ENCODE results near the gene ARHGAP40. TPM values are rescaled to one million over a fixed set of nuclear protein-coding genes. Genes with fewer than 3 reads are reported as not detected.
A peak's percentile ranks its signal among the peaks of the same experiment; 100 is the strongest.

The ARHGAP40 gene
- total and polyA plus RNA-seq, 9 of the 15 experiments (the other 6 are each of a cell fraction or from before 2014, with no cell fraction given) = not detected

GRCh38 chr20:38563802-38564431, 37.7 kb upstream of the ARHGAP40 start (continued):
- no peak for TF ChIP-seq ZNF318 (IDR thresholded peaks at IDR 0.05; ENCODE audit: borderline replicate concordance in 1 of 2, low read depth in 1 of 2)
- no peak for TF ChIP-seq NR2C1 (IDR thresholded peaks at IDR 0.05)
- TF ChIP-seq NR2C1 (tag; IDR thresholded peaks at IDR 0.05) = no peak
- TF ChIP-seq POLR2AphosphoS5 (IDR thresholded peaks at IDR 0.05; ENCODE audit: control insufficient read depth, insufficient read depth, low read depth, low read length) = peak; percentile 98
- no peak for TF ChIP-seq STAT6 (CRISPR knock-in tag; IDR thresholded peaks at IDR 0.05)
- TF ChIP-seq KDM4B (IDR thresholded peaks at IDR 0.05; ENCODE audit: borderline replicate concordance in 2 of 2, low read depth in 1 of 2) = no peak
- peak; percentile 83 for TF ChIP-seq HDAC2 (IDR thresholded peaks at IDR 0.05)
- no peak for TF ChIP-seq NCOA4 (IDR thresholded peaks at IDR 0.05; ENCODE audit: partially characterized antibody)
- TF ChIP-seq SNIP1 (IDR thresholded peaks at IDR 0.05; ENCODE audit: low read depth) = no peak
- TF ChIP-seq ZNF609 (CRISPR knock-in tag; IDR thresholded peaks at IDR 0.05; ENCODE audit: borderline replicate concordance) = no peak

Data from K562 (cell line).